Measurements from ENCODE around the gene SEMA4D.

DNA sequence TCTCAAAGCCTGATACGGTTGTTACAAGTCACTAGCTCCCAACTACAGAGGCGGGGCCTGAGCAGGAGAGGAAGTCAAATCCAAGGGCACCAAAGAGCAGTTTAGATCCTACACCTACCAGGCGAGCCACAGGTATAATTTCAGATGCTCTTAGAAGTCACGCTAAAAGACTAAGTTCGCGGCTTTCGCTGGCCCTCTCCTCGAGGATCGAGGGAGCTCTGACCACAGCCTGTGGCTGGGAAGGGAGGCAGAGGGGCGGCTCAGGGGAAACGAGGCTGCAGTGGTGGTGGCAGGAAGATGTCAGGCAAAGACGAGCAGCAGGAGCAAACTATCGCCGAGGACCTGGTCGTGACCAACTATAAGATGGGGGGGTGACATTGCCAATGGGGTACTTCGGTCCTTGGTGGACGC lies 48.6 kb downstream of the SEMA4D start:
- TF ChIP-seq, protein P1, sequence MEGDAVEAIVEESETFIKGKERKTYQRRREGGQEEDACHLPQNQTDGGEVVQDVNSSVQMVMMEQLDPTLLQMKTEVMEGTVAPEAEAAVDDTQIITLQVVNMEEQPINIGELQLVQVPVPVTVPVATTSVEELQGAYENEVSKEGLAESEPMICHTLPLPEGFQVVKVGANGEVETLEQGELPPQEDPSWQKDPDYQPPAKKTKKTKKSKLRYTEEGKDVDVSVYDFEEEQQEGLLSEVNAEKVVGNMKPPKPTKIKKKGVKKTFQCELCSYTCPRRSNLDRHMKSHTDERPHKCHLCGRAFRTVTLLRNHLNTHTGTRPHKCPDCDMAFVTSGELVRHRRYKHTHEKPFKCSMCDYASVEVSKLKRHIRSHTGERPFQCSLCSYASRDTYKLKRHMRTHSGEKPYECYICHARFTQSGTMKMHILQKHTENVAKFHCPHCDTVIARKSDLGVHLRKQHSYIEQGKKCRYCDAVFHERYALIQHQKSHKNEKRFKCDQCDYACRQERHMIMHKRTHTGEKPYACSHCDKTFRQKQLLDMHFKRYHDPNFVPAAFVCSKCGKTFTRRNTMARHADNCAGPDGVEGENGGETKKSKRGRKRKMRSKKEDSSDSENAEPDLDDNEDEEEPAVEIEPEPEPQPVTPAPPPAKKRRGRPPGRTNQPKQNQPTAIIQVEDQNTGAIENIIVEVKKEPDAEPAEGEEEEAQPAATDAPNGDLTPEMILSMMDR (IDR thresholded peaks at IDR 0.05), result no peak
- TF ChIP-seq POLR2A (IDR thresholded peaks at IDR 0.05), result no peak

Measured in uterus (tissue), 2 donors.